HG03460 (cell line): ENCODE measurements around the gene NFKBIZ.
"Not testable (repeated sequence)": the region's sequence is repeated elsewhere in the genome, so short reads cannot be mapped to it uniquely, and the experiment has no call there.

Experiments used
- ATAC-seq: cut with Tn5 transposase; IDR thresholded peaks from one replicate; pipeline ENCODE4 v1.9.1; 2021; ENCODE audit not compliant: unreplicated experiment

NFKBIZ gene

DNA sequence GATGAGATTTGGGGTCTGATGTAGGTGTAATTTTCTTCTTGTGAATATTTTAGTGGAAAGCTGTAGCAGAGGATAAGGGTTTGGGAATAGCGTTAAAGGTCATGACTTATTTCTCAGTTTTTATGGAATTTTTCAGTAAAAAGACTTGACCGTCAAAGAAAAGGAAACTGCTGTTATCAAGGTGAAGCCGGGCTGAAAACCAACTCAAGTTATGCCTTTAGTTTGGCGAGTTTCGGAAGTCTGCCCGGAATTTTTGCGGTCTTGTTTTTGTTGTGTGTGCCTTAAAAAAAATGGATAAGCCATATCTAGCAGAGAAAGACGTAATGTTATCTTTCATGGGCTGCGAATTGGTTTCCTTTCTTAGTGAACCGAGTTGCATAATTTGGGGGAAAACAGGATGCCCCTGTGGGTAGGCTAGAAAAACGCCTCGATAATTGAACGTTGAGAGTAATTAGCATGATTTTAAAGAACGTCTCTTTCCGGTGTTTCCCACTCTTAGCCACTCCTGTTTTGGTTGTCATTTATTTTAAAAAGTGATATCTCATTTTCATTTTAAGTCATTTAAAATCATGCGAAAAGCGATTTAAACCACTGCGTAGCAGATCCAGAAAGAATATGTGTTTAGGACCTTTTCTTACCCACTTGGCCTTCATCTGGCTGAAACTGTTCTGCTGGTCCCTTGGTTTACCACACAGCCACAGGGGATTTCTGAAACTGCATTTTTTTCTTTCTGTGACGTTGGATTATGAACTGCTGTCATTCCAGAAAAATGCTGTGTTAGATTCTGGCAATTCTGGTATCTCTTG is 1.1 kb downstream of the NFKBIZ start:
- ATAC-seq, result peak; percentile 29

DNA sequence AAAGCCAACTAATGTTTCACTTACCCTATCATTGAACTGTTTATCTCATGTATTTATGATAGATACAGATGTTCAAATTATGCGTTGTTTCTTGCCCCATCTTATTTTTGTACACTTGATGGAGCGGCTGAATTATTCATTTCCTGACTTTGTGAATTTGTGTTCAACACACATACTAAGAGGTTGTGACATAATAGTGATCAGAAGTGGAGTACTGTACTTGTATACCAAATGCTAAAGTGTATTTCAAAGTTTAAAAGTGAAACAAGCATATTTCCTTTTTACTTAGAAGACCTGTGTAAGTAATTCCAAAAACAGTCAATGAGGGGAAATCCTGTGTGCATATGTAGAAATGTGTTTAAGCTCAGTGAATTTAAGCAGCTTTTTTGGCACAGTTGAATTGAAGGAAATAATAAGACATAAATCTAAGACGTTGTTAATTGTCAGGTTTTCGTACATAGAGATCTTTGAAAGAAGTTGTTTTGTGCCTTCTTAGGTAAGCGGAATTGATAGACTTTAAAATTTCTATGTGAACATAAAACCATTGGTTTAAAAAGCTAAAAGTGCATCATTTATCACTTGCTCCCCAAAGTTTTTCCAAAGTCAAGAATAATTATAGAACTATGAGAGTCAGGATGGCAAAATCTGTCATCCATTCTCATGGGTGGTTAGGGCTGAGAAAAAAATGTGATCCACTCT is 1.9 kb downstream of the NFKBIZ start:
- ATAC-seq, result no peak

DNA sequence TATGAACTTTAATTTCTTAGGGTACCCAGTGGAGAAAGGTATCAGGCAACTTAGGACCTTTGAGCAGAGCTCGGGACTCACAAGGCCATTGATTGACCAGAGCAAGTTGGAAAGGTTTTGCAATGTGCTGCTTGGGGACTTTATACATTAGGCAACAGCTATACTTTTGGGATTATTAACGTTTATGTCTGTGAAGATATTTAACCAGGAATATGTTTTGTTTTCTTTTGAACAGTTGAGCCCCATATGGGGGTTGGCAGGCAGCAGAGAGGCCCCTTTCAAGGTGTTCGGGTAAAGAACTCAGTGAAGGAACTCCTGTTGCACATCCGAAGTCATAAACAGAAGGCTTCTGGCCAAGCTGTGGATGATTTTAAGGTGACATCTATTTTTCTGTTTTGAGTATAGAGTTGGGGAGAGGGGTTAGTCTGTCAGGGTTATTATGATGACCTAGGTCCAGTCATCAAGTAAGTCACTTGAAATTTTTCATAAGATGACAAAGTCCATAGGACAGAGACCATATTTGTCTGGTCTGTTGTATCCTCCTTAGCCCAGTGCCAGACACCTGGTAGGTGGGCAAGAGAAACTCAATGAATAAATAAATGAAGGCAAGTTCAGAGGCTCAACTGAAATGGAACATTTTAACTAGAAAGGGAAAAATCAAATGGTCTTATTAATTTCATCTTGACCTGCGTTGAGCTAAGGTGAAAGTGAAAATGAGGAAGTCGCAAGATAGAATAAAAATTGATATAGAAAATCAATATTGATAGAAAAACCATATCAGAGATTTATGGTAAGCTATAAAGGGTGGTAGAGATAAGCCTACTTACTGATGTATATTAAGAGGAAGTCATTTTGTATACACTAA is 2.8 kb downstream of the NFKBIZ start:
- ATAC-seq, result no peak

DNA sequence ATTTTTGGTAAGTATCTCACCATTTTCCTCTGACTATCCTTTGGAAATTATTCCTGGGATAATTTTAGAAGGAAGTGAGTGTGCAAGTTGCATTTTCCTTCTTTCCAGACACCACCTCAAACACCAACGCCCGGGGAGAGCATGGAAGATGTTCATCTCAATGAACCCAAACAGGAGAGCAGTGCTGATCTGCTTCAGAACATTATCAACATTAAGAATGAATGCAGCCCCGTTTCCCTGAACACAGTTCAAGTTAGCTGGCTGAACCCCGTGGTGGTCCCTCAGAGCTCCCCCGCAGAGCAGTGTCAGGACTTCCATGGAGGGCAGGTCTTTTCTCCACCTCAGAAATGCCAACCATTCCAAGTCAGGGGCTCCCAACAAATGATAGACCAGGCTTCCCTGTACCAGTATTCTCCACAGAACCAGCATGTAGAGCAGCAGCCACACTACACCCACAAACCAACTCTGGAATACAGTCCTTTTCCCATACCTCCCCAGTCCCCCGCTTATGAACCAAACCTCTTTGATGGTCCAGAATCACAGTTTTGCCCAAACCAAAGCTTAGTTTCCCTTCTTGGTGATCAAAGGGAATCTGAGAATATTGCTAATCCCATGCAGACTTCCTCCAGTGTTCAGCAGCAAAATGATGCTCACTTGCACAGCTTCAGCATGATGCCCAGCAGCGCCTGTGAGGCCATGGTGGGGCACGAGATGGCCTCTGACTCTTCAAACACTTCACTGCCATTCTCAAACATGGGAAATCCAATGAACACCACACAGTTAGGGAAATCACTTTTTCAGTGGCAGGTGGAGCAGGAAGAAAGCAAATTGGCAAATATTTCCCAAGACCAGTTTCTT is 3.9 kb downstream of the NFKBIZ start:
- no peak for ATAC-seq

DNA sequence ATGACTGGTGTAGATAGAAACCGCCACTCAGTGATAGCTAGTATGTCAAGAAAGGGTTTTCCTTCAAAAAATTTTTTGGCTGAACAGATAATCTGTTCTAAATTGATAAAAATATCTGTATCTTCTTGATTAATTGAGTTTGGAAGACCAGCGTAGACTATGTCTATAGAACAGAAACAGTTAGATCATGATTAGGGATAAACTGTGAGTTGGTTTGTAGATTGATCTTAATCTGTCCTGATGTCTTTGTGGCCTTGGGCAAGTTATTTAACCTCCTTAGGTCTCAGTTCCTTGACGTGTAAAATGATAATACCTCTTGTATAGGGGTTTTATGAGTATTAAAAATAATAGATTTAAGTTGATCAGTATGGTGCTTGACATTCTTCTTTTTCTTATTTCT is 4.7 kb downstream of the NFKBIZ start:
- ATAC-seq, result no peak

DNA sequence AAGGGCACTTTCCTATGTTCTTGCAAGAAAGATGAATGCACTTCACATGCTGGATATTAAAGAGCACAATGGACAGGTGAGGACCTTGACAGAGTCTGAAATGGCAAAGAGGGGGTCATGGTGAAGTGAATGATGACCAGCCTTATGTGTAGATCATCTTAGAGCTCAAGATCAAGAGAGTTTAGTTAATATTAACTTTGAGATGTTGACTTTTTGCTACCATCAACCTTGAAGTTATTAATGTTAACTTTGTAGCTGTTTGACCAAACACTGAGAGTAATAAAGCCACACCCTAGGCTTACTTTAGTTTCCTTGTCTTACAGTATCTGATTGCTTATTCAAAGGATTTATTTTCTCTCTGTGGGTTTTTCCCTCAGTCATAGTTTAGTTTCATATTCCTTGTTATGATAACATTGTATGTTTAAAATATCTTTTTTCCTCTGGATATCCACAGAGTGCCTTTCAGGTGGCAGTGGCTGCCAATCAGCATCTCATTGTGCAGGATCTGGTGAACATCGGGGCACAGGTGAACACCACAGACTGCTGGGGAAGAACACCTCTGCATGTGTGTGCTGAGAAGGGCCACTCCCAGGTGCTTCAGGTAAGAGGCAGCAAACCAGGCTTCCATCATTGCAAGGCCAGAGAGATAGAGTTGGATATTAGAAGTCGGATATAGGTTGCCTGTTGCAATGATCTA is 5.4 kb downstream of the NFKBIZ start:
- no peak for ATAC-seq

DNA sequence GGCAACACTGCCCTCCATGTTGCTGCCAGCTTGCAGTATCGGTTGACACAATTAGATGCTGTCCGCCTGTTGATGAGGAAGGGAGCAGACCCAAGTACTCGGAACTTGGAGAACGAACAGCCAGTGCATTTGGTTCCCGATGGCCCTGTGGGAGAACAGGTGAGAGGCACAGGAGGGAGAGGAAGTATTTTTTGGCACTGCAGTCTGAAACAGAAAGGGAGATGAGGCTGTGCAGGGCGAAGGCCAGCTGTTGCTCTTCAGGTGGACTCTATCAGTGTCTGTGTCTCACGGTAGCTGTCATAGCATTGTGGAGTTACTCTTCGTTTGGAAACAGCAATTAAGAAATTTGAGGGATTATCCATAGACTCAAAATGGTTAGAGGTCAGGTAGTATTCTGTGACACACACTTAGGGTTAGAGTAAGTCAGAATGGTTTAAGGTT is 8.0 kb downstream of the NFKBIZ start:
- no peak for ATAC-seq

DNA sequence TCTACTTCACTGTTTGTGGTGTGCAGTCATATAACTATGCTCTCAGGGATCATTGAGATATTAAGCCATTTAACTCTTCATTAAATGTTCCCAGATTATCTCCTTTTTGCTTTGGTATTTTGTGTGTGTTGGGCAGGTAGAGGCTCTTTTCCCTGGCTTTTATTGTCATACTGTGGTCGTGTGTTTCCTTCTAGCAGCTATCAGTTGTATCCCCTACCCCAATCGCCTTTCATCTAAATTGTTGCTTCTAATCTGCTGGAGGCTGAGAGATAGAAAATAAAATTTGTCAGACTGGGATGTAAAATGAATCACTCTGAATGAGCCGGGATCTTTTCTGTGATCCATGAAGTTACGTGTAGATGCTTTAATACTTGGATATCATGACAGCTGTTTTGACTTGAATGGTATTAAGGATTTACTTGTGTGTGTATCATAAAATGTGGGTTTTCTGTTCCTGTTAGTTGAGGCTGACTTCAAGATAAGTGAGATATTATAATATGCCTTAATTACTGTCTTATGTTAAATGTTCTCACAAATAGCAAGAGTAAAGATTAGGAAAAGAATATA is 9.2 kb downstream of the NFKBIZ start:
- ATAC-seq, result no peak

DNA sequence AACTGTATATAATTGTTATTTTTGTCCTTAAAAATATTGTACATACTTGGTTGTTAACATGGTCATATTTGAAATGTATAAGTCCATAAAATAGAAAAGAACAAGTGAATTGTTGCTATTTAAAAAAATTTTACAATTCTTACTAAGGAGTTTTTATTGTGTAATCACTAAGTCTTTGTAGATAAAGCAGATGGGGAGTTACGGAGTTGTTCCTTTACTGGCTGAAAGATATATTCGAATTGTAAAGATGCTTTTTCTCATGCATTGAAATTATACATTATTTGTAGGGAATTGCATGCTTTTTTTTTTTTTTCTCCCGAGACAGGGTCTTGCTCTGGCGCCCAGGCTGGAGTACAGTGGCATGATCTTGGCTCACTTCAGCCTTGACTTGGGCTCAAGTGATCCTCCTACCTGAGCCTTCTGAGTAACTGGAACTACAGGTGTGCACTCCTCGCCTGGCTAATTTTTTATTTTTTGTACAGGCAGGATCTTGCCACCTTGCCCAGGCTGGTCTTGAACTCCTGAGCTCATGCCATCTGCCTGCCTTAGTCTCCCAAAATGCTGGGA is 10.7 kb downstream of the NFKBIZ start:
- ATAC-seq, result no peak

DNA sequence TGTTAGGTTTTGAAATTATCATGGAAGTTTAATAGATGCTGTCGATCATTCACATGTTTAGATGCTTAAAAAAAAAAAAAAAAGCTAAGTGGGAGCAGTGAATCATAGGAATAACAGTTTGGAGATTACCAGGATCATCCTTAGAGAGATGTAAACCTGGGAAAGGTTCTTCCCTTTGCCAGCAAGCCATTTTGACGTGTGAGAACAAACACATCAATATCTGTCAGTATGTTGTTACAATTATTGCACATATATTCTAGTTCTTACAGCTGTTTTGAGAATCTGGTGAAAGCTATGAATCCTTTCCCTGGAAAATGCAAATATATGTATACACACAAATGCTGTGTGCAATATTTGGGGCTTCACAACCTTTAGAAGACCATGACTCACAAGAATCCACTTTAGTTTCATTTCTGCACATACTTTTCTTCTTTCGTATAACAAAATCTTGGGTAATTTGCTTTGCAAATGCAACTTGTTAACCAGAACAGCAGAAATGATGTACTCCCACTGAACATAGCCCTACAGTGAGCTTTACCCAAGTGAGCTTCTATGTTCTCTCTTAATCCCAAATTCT is 12.0 kb downstream of the NFKBIZ start:
- ATAC-seq, result peak; percentile 50

DNA sequence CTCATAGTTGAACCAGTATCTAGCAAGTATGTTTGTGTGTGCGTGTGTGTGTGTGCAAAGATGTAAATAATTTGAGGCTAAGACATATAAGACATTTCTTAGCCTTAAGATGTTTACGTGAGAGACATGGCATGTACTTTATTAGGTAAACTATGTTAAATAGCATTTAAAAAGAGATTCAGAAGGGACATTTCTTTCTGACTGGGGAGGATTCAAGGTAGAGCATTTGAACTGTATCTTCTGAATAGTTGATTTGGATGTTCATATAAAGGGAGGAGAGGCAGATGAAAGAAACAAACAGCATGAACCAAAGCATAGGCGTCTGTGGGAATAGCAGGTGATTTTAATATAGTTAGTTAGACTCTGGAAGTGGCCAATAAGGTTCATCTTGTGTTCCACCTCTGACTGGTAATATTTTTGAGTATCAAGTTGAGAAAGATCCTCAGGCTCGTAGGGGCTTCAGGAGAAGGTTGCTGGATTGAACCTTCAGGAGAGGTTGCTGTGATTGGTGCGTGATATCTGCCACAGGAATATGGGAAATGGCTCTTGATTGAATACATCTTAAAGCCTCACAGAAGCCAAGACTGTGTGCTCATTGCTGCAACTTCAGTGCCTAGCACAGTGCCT is 12.6 kb downstream of the NFKBIZ start:
- ATAC-seq, result no peak

DNA sequence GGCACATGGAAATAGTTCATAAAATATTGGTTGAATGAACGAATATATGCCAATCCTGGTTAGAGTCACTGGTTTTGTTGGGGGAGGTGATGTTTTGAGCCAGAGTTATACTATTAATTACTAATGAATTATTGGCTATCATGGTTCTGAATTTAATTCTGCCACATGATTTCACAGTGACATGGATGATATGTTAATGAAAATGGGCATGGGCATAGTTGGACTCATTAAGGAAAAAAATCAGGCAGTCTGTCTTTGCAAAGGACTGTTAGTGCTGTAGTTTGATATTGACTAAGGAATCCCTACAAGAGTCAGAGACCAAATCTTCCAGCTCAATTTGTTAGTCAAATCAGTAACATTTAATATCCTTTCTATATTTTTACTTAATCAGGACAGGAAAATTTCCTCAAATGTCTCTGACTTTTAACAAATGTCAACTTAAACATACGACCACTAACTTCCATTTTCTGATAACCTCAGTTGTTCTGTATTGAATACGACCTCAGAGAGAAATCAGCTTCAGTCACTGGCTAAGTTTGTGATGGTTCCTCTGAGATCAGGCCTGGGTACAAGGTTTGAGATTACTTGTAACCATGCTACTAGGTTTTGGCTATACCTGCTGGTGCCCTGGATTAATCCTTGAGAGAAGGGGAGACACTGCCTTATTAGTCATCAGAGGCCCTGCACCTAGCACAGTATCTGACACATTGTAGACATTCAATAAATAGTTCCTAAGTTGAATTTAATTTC is 13.3 kb downstream of the NFKBIZ start:
- no peak for ATAC-seq

DNA sequence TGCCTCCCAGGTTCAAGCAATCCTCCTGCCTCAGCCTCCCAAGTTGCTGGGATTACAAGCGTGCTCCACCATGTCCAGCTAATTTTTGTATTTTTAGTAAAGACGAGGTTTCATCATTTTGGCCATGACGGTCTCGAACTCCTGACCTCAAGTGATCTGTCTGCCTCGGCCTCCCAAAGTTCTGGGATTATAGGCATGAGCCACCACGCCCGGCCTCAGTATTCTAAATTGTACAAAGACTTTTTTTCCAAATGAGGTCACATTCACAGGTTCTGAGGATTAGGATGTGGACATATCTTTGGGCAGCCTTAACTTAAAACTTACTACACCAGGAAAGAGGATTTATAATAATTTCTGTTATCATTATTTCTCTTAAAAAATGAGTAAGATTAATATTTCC is 15.6 kb downstream of the NFKBIZ start:
- ATAC-seq, result not testable (repeated sequence)

DNA sequence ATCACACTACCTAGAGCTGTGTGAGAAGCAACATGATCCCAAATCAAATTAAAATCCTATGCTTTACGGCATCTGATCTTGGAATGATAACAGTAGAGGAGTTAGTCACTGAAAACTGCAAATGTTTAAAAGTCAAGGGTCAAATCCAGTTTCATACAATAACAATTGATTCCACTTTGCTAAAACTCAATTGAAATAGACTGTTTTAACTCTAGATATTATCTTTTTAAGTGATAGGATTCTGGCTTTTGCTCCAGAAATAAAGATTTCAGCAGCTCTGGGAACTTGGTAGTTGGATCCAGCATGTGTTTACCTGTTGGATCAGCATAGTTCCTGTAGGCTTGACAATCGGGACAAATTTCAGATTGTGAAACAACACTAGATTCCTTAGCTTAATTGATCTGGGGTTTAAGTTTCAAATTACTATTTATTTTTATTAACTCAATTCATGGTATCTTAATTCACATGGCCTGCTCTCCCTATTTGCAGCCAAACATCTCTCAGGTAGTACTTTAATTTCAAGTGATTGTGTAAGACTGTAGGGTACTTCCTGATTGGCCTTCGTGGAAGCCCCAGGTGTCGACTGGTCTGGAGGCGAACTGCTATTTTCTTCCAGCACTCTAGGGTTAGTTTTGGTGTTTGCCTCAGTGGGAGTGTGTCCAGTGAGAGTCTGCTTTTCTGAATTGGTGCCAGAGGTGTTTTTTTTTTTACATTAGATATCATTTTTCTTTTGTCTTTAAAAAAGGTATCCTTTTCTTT is 16.6 kb downstream of the NFKBIZ start:
- ATAC-seq, result no peak

DNA sequence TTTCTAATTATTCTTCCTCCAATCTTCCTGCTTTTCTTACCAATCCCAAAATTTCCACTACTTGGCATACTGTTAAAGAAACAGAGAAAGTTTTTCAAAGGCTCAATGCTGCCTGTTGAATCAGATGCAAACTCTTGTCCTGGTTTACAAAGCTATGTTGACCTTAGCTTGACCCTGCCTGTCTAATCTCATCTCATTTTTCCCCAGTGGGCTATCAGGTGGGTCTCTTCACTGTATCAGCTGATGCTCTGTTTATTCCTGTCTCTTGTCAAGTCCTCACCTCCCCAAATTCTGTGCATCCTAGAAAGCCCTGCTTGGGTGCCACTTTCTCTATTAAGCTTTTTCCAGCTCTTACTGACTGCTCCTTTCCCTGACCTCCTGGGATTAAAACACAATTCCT is 18.2 kb downstream of the NFKBIZ start:
- no peak for ATAC-seq

DNA sequence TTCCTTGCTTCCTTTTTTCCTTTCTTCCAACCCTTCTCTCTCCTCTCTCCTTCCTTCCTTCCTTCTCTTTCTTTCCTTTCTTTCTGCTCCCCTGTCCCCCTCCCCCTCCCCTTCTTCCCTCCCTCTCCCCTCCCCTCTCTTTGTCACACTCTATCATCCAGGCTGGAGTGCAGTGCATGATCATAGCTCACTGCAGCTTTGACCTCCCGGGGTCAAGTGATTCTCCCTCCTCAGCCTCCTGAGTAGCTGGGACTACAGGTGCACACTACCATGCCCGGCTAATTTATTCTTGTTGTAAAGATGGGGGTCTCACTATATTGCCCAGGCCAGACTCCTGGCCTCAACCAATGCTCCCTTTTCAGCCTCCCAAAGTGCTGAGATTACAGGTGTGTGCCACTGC is 18.7 kb downstream of the NFKBIZ start:
- no peak for ATAC-seq
